GM23338 (cell line): ENCODE results near the gene CNTNAP2.

ENCODE experiments used
- CREB1 ChIP-seq: fragments of 250-450 bp; sonication (Bioruptor Pico); IDR thresholded peaks from 2 replicates; pipeline ENCODE4 v1.5.0; 2020; ENCODE audit warnings: low read depth, mild to moderate bottlenecking, moderate library complexity
- EZH2 ChIP-seq: fragments of 200-600 bp; sonication (generic); IDR thresholded peaks from one replicate; pipeline ENCODE4 v1.8.0; 2017; ENCODE audit warnings: antibody characterized with exemption, mild to moderate bottlenecking, low read depth; ENCODE audit not compliant: unreplicated experiment
- POLR2AphosphoS5 ChIP-seq: IDR thresholded peaks from 2 replicates; pipeline ENCODE4 v1.6.1; 2016; ENCODE audit warnings: antibody characterized with exemption, low read depth
- TF ChIP-seq, protein P1 (sequence below), 2 experiments: fragments of 200-600 bp in 1 of 2; sonication (generic) in 1 of 2; conservative IDR thresholded peaks; 2 replicates each; pipeline versions ENCODE4 v1.5.1 to v1.6.1; 2016 to 2017; ENCODE audit warnings: antibody characterized with exemption in 2 of 2, low read depth in 2 of 2, mild to moderate bottlenecking in 2 of 2, moderate library complexity in 1 of 2

DNA sequence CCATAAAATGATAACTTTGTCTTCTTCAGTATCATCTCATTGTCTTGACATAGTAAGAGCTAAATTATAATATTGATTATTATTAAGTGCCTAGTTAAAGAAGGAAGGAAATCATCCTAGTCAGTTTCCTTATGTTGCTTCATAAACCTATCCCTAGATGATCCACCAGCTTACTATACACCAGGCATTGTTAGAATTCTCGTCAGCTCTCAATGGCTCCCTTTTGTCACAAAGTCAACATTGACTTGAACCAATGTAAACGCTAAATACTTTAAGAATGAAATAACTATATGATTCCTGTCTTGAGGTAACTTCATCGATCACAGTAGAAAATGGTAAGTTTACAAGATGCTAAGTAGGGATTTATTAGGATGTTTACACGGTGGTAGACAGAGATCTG lies 1162.9 kb downstream of the CNTNAP2 start:
- no peak for TF ChIP-seq EZH2
- TF ChIP-seq, protein P1, sequence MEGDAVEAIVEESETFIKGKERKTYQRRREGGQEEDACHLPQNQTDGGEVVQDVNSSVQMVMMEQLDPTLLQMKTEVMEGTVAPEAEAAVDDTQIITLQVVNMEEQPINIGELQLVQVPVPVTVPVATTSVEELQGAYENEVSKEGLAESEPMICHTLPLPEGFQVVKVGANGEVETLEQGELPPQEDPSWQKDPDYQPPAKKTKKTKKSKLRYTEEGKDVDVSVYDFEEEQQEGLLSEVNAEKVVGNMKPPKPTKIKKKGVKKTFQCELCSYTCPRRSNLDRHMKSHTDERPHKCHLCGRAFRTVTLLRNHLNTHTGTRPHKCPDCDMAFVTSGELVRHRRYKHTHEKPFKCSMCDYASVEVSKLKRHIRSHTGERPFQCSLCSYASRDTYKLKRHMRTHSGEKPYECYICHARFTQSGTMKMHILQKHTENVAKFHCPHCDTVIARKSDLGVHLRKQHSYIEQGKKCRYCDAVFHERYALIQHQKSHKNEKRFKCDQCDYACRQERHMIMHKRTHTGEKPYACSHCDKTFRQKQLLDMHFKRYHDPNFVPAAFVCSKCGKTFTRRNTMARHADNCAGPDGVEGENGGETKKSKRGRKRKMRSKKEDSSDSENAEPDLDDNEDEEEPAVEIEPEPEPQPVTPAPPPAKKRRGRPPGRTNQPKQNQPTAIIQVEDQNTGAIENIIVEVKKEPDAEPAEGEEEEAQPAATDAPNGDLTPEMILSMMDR (conservative IDR thresholded peaks at IDR 0.05; ENCODE audit: low read depth in 2 of 2), result no peak
- TF ChIP-seq CREB1 (CRISPR knock-in tag), result no peak
- TF ChIP-seq POLR2AphosphoS5, result no peak
